ENCODE data around the gene CENPX.

CENPX gene

DNA sequence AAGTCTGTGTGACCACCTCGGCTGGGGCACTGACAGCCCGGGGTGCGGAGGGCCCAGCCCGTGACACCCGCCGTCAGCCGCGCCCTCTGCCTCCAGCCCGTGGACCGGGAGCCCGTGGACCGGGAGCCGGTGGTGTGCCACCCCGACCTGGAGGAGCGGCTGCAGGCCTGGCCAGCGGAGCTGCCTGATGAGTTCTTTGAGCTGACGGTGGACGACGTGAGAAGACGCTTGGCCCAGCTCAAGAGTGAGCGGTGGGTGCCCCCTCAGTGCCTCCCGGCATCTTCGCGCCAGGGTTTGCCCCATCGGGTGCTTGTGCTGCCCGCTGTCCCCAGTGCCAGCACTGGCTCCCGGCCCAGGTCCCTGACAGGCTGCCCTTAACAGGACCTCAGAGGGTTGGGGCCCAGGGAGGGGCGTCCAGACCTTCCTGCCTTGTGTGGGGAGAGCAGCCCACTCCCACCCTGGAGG is 13.7 kb downstream of the CENPX start:
- no peak for TF ChIP-seq ZNF274 (IDR thresholded peaks at IDR 0.05; ENCODE audit: low read depth, low read length)

GRCh38 chr17:82008258-82008940 is 14.3 kb downstream of the CENPX start:
- no peak for TF ChIP-seq ZNF274 (IDR thresholded peaks at IDR 0.05; ENCODE audit: low read depth, low read length)
- H3K4me3 ChIP-seq (ENCODE audit: low read length), result no peak overlapping the region

More for the DNA sequence above, 13.7 kb downstream of the CENPX start:
- no peak overlapping the region for H3K4me3 ChIP-seq (ENCODE audit: low read length)

DNA sequence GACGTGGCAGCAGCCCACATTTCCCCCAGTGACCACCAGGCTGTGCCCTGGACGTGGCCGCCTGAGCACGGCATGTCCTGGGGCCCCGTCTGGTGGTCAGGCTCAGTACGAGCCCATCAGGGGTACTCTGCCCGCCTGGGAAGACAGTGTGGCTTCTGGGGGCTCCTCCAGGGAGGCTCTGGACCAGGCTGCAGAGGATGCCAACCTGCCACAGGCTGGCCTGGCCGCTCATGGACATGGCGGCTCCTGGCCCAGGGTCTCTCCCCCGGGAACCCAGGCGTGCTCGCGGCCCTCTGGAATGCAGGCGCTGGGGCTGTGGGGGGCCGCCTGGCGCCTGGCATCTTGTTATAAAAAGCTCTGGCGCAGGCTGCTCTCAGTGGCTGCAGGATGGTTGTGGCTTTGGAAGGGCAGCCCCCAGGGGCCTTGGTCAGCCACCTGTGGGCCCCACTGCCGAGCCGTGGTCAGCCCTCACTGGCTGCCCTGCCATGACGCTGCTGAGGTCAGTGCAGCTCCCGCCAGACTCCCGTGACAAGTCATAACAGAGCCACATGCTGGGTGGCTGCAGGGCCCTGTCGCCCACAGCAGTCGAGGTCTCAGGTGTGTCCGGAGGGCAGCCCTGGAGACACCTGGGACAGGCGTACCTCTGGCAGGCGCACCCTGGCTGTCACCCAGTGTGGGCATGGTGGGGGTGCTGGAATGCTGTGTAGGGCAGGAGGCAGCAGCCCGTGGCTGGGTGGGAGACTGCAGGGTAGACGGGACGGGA is 15.0 kb downstream of the CENPX start:
- TF ChIP-seq ZNF274 (IDR thresholded peaks at IDR 0.05; ENCODE audit: low read depth, low read length), result no peak
- H3K4me3 ChIP-seq (ENCODE audit: low read length), result no peak overlapping the region

GRCh38 chr17:82007228-82007494 is 15.5 kb downstream of the CENPX start:
- no peak for TF ChIP-seq ZNF274 (IDR thresholded peaks at IDR 0.05; ENCODE audit: low read depth, low read length)
- H3K4me3 ChIP-seq (ENCODE audit: low read length), result no peak overlapping the region

GRCh38 chr17:82006468-82007227 is 16.0 kb downstream of the CENPX start:
- TF ChIP-seq ZNF274 (IDR thresholded peaks at IDR 0.05; ENCODE audit: low read depth, low read length), result no peak
- no peak overlapping the region for H3K4me3 ChIP-seq (ENCODE audit: low read length)

GRCh38 chr17:82005701-82006348 is 16.9 kb downstream of the CENPX start:
- no peak for TF ChIP-seq ZNF274 (IDR thresholded peaks at IDR 0.05; ENCODE audit: low read depth, low read length)
- no peak overlapping the region for H3K4me3 ChIP-seq (ENCODE audit: low read length)

GRCh38 chr17:82004517-82005455 is 17.9 kb downstream of the CENPX start:
- no peak for TF ChIP-seq ZNF274 (IDR thresholded peaks at IDR 0.05; ENCODE audit: low read depth, low read length)
- H3K4me3 ChIP-seq (ENCODE audit: low read length), result no peak overlapping the region

DNA sequence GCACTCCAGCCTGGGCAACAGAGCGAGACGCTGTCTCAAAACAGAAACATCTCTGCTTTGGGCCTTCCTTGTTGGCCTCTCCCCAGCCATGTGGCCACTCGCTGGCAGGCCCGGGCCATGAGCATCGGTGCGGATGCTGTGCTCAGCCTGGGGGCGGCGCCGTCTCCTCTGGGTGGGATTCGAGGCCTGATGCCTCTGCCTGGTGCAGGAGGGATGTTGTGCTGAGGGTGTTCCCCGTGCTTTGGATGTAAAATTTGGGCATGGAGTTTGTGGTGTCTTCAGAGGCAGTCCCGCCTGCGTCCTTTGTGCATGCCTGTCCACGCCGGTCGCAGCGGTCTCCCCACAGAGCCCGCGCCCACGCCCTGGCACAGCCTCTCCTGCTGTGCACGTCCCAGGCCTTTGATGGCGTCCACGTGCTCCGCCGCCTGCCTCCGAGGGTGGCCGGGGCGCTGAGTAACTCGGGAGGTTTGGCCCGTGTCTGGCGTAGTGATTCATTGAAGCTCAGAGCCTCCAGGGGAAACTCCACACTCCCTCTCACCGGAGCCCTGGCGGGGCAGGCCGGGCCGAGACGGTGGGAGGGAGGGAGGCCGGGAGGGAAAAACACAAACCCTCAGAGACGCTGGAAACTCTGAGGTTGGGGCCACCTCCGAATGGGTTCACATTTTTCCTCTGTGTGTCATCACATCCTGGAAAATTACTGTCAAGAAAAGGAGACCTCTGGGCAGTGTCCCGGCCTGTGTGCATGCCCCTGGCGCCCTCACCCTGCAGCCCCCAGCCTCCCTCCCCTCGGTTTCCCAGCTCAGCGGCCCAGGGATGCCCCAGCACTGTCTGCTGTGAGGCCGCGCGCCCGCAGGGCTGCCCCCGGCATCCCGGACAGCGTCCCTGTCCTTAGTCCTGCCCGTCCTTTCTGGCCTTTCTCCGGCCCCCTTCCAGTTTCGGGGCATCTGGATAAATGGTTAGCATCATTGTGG is 19.0 kb downstream of the CENPX start:
- no peak overlapping the region for H3K4me3 ChIP-seq (ENCODE audit: low read length)

GRCh38 chr17:82001571-82002056 is 21.1 kb downstream of the CENPX start:
- no peak for TF ChIP-seq ZNF274 (IDR thresholded peaks at IDR 0.05; ENCODE audit: low read depth, low read length)
- H3K4me3 ChIP-seq (ENCODE audit: low read length), result no peak overlapping the region

More for the DNA sequence above, 19.0 kb downstream of the CENPX start:
- no peak for TF ChIP-seq ZNF274 (IDR thresholded peaks at IDR 0.05; ENCODE audit: low read depth, low read length)

DNA sequence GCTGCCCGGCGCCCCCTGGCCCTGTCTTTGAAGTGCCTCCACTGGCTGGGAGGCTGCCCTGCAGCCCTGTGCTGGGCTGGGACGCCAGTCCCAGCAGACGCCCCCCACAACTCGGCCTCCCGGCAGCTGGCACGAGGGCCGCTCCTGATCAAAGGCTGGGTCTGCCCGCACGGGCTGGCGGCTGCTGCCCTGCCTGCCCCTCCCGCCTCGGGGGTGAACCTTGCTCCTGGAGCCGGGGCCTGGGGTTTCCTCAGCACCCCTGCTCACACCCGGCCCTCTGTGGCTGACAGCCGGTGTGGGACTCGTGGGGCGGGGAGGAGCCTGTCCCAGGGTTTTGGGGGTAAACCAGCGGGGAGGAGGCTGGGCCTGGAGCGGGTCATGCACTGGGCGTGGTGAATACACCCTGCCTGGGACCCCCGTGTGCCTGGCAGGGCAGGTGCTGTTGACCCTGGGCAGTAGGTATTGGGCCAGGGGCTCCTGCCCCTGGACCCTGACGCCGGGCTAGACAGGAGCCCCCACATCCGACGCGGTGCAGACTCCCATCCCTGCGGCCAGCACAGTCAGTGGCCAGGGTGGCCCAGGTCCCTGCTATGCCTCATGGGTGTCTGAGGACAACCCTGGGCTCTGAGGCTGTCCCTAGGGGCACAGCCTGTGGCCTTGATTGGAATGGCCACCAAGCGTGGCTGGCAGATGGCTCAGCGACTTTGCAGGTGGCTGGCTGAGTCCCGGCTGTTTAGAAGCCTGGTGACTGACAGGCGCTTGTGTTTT is 21.7 kb downstream of the CENPX start:
- H3K4me3 ChIP-seq (ENCODE audit: low read length), result no peak overlapping the region
- TF ChIP-seq ZNF274 (IDR thresholded peaks at IDR 0.05; ENCODE audit: low read depth, low read length), result no peak

Data from GM08714 (cell line).